HFFc6 (cell line): ENCODE data around the gene CIAPIN1. TPM values are rescaled to one million over a fixed set of nuclear protein-coding genes. Genes with fewer than 3 reads are reported as not detected.
A peak's percentile ranks its signal among the peaks of the same experiment; 100 is the strongest.

Experiments used
- DNase-seq: peaks from one replicate; pipeline ENCODE4 v3.0.0-alpha.2; 2018
- H3K27ac Mint-ChIP-seq: 2 replicates; pipeline ENCODE4 v1.8.0; 2020; ENCODE audit warnings: mild to moderate bottlenecking, mixed read lengths
- H3K27me3 Mint-ChIP-seq: 2 replicates; pipeline ENCODE4 v1.8.0; 2021; ENCODE audit warnings: mild to moderate bottlenecking, moderate library complexity, mixed read lengths; ENCODE audit not compliant: insufficient read depth
- H3K36me3 Mint-ChIP-seq: 2 replicates; pipeline ENCODE4 v1.8.0; 2021; ENCODE audit warnings: low read depth, mixed read lengths
- H3K4me1 Mint-ChIP-seq: 2 replicates; pipeline ENCODE4 v1.8.0; 2020; ENCODE audit warnings: low read depth, mixed read lengths
- H3K4me3 Mint-ChIP-seq: 2 replicates; pipeline ENCODE4 v1.8.0; 2020; ENCODE audit warnings: mild to moderate bottlenecking, moderate library complexity, mixed read lengths
- H3K9me3 Mint-ChIP-seq: 2 replicates; pipeline ENCODE4 v1.8.0; 2020; ENCODE audit warnings: mild to moderate bottlenecking, mixed read lengths
- total RNA-seq, 6 experiments: library from RNA; stranded (reverse); fragmentation: NEBNext Ultra II Directional; extraction: Animal tissue kit (Norgen Biotek cat#: 25700); gene quantifications; 2 replicates in 1 of 6; 3 replicates in 5 of 6; pipeline ENCODE4 v1.2.3, GENCODE V29; 2021
- TF ChIP-seq, protein P1 (sequence below): fragments of 200-600 bp; sonication (generic); IDR thresholded peaks from 2 replicates; pipeline ENCODE4 v1.5.0; 2021; ENCODE audit warnings: antibody characterized with exemption, mild to moderate bottlenecking

Gene CIAPIN1
- total RNA-seq, 6 experiments from 2014 or later: 37.5 to 49.0 (median 46.8) TPM

GRCh38 chr16:57478396-57479204, 31.4 kb upstream of the CIAPIN1 start:
- Mint-ChIP-seq H3K27ac (peak overlapping the region; percentile 43), H3K27me3 (no peaks in the 10 kb centered on the region; the same call in none of the 2 replicates)

DNA sequence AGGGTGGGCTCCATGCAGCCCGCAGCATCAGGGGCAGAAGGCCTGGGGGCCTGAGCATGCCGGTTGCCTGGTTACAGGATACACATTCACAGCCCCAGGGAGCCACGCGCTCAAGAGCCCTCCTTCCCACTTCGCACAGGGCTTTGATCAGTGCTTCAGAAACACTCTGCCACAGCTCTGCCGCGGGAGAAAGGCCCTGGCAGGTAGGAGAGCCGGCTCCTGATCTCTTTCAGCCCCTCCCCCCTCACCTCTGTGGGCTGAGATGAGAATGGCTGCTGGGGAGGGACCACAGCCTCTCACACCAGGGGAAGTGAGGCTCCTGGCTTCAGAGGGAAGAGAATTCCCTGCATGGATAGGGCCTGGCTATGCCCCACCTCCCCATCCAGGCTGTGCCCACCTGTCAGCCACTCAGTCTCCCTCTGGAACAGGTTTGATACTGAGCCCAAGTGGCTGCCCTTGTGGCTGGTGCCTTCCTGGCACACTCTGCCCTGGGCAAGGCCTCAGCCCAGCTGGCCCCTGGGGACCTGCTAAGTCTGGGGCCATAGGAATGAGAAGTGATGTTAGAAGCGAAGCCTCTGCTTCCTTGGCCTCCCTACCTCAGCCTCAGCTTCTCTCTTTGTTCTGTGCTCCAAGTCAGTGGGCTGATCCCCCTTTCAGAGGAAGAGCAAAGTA, 30.5 kb upstream of the CIAPIN1 start:
- H3K9me3 Mint-ChIP-seq: no peaks in the 10 kb centered on the region
- peaks cover 1% of the 10 kb centered on the region for H3K27me3 Mint-ChIP-seq
- no peak overlapping the region for H3K27ac Mint-ChIP-seq
- H3K4me3 Mint-ChIP-seq: no peak overlapping the region
- DNase-seq: no peak
- TF ChIP-seq, protein P1, sequence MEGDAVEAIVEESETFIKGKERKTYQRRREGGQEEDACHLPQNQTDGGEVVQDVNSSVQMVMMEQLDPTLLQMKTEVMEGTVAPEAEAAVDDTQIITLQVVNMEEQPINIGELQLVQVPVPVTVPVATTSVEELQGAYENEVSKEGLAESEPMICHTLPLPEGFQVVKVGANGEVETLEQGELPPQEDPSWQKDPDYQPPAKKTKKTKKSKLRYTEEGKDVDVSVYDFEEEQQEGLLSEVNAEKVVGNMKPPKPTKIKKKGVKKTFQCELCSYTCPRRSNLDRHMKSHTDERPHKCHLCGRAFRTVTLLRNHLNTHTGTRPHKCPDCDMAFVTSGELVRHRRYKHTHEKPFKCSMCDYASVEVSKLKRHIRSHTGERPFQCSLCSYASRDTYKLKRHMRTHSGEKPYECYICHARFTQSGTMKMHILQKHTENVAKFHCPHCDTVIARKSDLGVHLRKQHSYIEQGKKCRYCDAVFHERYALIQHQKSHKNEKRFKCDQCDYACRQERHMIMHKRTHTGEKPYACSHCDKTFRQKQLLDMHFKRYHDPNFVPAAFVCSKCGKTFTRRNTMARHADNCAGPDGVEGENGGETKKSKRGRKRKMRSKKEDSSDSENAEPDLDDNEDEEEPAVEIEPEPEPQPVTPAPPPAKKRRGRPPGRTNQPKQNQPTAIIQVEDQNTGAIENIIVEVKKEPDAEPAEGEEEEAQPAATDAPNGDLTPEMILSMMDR: no peak
- H3K4me1 Mint-ChIP-seq: peaks cover 27% of the 10 kb centered on the region
- H3K36me3 Mint-ChIP-seq: no peaks in the 10 kb centered on the region

More at GRCh38 chr16:57478396-57479204, 31.4 kb upstream of the CIAPIN1 start:
- no peak for DNase-seq
- H3K9me3 Mint-ChIP-seq: no peaks in the 10 kb centered on the region
- H3K4me3 Mint-ChIP-seq: peak overlapping the region; percentile 95
- TF ChIP-seq, protein P1: no peak
- H3K36me3 Mint-ChIP-seq: no peaks in the 10 kb centered on the region
- H3K4me1 Mint-ChIP-seq: peaks cover 27% of the 10 kb centered on the region

GRCh38 chr16:57476546-57477410, 29.6 kb upstream of the CIAPIN1 start:
- TF ChIP-seq, protein P1: no peak
- Mint-ChIP-seq H3K4me3 (no peak overlapping the region), H3K36me3 (no peaks in the 10 kb centered on the region), H3K4me1 (peaks cover 32% of the 10 kb centered on the region), H3K9me3 (no peaks in the 10 kb centered on the region), H3K27ac (no peak overlapping the region), H3K27me3 (peaks cover 1% of the 10 kb centered on the region)
- DNase-seq: no peak

DNA sequence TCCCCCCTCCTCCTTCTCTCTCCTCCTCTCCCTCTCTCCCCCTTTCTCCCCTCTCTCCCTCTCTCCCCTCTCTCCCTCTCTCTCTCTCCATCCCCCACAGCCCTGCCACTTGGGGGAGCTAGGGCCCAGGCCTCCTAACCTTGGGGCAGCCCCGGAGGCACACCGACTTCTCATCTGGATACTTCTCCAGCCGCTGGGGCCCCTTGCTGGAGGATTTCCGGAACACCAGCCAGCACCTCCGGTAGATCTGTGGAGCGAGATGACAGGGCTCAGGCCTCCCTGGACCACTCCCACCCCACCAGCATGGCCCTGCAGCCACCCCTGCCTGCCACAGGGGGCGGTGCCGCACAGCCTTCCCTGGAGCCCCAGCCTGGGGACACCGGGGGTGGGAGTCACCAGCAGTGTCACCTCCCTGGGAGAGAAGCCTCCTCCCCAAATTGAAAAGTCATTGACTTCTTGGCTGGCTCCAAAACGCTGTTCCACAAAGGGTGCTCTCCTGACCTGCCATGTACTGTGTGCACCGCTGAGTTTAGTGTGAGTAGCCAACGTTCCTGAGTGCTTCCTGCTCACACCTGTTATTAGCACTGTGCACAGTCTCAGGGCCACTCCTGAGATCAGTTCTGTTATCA, 28.6 kb upstream of the CIAPIN1 start:
- peaks cover 32% of the 10 kb centered on the region for H3K4me1 Mint-ChIP-seq
- no peak overlapping the region for H3K27ac Mint-ChIP-seq
- H3K4me3 Mint-ChIP-seq: no peak overlapping the region
- H3K36me3 Mint-ChIP-seq: no peaks in the 10 kb centered on the region
- TF ChIP-seq, protein P1: peak; percentile 56
- H3K27me3 Mint-ChIP-seq: peaks cover 1% of the 10 kb centered on the region
- H3K9me3 Mint-ChIP-seq: no peaks in the 10 kb centered on the region
- no peak for DNase-seq
